Activated naive CD8-positive, alpha-beta T cell (primary cell): Measurements from ENCODE around the gene TP63.
"Not testable (repeated sequence)": the region's sequence is repeated elsewhere in the genome, so short reads cannot be mapped to it uniquely, and the experiment has no call there.

Experiments
- H3K27ac Mint-ChIP-seq: one replicate; pipeline ENCODE4 v1.8.0; 2021; ENCODE audit warnings: mixed read lengths
- H3K27me3 Mint-ChIP-seq: one replicate; pipeline ENCODE4 v1.8.0; 2021; ENCODE audit warnings: mixed read lengths
- H3K36me3 Mint-ChIP-seq: one replicate; pipeline ENCODE4 v1.8.0; 2021; ENCODE audit warnings: mixed read lengths
- H3K4me1 Mint-ChIP-seq: one replicate; pipeline ENCODE4 v1.8.0; 2021; ENCODE audit warnings: low read depth, mixed read lengths
- H3K4me3 Mint-ChIP-seq: one replicate; pipeline ENCODE4 v1.8.0; 2021; ENCODE audit warnings: mild to moderate bottlenecking, mixed read lengths
- H3K9me3 Mint-ChIP-seq: one replicate; pipeline ENCODE4 v1.8.0; 2021; ENCODE audit warnings: low read depth, mixed read lengths

Gene TP63

DNA sequence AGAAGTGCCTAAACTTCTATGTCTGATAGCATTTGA is at the start of gene TP63:
Gene TP63 (plus strand): TSS at position 17 of the 36 bp plus-strand sequence. CDS start 127 bp downstream, outside the sequence.
- H3K27ac Mint-ChIP-seq, result no peak within 1 kb of the TSS
- no peaks in the 10 kb centered on the region for H3K36me3 Mint-ChIP-seq
- no peaks in the 10 kb centered on the region for H3K27me3 Mint-ChIP-seq
- peaks cover 14% of the 10 kb centered on the region for H3K4me1 Mint-ChIP-seq
- H3K9me3 Mint-ChIP-seq, result no peaks in the 10 kb centered on the region
- no peak within 1 kb of the TSS for H3K4me3 Mint-ChIP-seq

DNA sequence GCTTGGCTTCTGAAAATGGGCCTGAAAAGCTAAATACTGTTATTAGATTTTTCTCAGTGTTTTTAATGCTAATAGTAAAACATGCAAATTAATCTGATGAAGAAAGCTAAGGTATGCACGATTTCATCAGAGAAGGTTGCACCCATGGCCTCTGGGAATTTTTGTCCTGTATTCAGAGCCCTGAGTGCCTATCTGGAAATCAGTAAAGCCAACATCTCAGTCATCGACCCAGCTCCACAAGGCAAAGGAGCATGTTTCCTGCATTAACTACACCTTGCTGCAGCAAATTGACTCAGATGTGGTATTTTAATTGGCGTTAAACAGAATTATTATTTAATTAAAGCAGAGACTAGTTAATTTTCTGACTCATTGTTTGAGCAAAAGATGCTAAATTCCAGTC is 49.0 kb upstream of the TP63 start:
- Mint-ChIP-seq H3K27me3 (peaks cover 1% of the 10 kb centered on the region), H3K4me3 (no peak overlapping the region), H3K9me3 (no peaks in the 10 kb centered on the region), H3K36me3 (no peaks in the 10 kb centered on the region), H3K4me1 (peaks cover 8% of the 10 kb centered on the region), H3K27ac (no peak overlapping the region)

DNA sequence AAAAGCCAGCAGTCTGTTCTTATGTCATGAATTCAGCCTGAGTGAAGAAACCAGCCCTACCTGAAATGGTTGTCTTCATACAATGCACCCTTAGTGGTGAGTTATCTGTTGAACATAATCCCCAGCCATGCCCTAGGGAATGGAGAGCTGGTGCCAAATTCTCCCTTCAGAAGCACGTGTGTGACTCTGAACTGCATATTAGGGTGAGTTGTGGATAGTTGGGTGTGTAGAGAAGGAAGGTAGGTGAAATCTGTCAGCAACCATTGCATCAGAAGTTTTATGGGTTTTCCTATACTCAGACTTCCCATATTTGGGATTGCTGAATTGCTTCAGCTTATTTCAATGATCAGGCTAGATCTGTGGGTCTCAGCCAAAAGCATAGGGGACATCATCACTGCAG is 46.5 kb upstream of the TP63 start:
- peaks cover 11% of the 10 kb centered on the region for H3K4me1 Mint-ChIP-seq
- peaks cover 3% of the 10 kb centered on the region for H3K36me3 Mint-ChIP-seq
- no peak overlapping the region for H3K4me3 Mint-ChIP-seq
- peaks cover 1% of the 10 kb centered on the region for H3K27me3 Mint-ChIP-seq
- H3K27ac Mint-ChIP-seq, result no peak overlapping the region
- peaks cover 3% of the 10 kb centered on the region for H3K9me3 Mint-ChIP-seq

DNA sequence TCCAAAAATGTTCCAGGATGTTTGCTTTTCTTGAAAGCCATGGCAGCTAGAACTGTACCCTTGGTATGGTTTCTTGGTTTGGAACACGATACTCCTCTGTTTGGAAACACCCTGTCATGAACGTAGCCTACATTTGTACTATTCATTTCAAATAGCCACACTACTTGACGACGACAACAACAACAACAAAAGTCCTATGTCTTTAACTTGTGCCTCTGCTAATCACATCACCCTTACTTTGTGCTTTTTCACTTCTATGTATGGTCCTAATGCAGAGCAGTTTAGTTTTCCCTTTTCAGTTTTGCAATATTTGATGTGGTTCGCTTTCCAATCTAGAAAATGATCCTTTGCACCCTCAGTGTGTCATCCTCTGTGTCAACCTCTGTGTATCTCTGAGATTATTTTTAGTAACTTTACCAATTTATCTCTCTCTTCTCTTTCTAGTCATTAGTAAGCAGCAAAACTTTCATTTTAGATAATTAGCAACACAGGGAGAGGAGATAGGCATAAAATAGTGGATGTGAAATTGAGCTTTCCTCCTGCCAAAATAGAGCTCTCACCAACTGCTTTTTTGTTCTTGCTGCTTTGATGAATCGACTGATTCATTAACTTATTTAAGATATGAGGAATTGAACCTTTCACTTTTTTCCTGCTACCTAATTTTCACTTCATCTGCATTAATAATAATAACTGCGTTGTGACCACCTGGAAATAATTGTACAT is 44.1 kb upstream of the TP63 start:
- Mint-ChIP-seq H3K27ac (no peak overlapping the region), H3K4me3 (no peak overlapping the region), H3K36me3 (peaks cover 6% of the 10 kb centered on the region), H3K27me3 (peaks cover 1% of the 10 kb centered on the region), H3K4me1 (peaks cover 11% of the 10 kb centered on the region), H3K9me3 (peaks cover 4% of the 10 kb centered on the region)

- no peak overlapping the region for H3K4me3 Mint-ChIP-seq
- peaks cover 1% of the 10 kb centered on the region for H3K27me3 Mint-ChIP-seq
- H3K9me3 Mint-ChIP-seq, result peaks cover 9% of the 10 kb centered on the region
- H3K27ac Mint-ChIP-seq, result no peak overlapping the region
- H3K4me1 Mint-ChIP-seq, result peaks cover 11% of the 10 kb centered on the region
- H3K36me3 Mint-ChIP-seq, result peaks cover 10% of the 10 kb centered on the region
Observed at GRCh38 chr3:189587664-189588040, 43.5 kb upstream of the TP63 start.

GRCh38 chr3:189588070-189588469 is 43.1 kb upstream of the TP63 start:
- H3K4me1 Mint-ChIP-seq, result peaks cover 11% of the 10 kb centered on the region
- H3K27ac Mint-ChIP-seq, result no peak overlapping the region
- H3K27me3 Mint-ChIP-seq, result peaks cover 1% of the 10 kb centered on the region
- H3K4me3 Mint-ChIP-seq, result no peak overlapping the region
- H3K9me3 Mint-ChIP-seq, result peaks cover 9% of the 10 kb centered on the region
- peaks cover 10% of the 10 kb centered on the region for H3K36me3 Mint-ChIP-seq

- Mint-ChIP-seq H3K27ac (no peak overlapping the region), H3K9me3 (peaks cover 9% of the 10 kb centered on the region), H3K4me3 (no peak overlapping the region), H3K27me3 (peaks cover 1% of the 10 kb centered on the region), H3K36me3 (peaks cover 10% of the 10 kb centered on the region), H3K4me1 (peaks cover 11% of the 10 kb centered on the region)
Observed at GRCh38 chr3:189588475-189589178, 42.6 kb upstream of the TP63 start.

DNA sequence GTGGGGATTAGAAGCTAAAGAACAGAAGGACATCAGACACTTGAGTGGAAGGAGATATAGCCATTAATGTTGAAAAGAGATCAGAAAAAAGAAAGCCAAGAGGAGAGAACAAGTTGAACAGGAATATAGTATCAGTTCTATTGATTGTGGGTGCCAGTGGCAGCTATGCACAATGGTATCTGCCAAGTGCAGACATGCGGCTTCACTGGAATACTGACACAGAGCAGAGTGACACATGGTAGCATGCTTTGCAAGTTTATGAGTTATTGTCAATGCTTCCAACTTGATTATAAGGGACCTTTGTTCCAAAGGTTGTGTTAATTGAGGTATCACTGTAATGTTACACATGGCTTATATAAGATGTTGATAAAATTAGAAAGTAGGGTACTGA is 42.0 kb upstream of the TP63 start:
- Mint-ChIP-seq H3K9me3 (peaks cover 9% of the 10 kb centered on the region), H3K4me1 (peaks cover 11% of the 10 kb centered on the region), H3K36me3 (peaks cover 10% of the 10 kb centered on the region), H3K27ac (no peak overlapping the region), H3K27me3 (peaks cover 1% of the 10 kb centered on the region), H3K4me3 (no peak overlapping the region)

DNA sequence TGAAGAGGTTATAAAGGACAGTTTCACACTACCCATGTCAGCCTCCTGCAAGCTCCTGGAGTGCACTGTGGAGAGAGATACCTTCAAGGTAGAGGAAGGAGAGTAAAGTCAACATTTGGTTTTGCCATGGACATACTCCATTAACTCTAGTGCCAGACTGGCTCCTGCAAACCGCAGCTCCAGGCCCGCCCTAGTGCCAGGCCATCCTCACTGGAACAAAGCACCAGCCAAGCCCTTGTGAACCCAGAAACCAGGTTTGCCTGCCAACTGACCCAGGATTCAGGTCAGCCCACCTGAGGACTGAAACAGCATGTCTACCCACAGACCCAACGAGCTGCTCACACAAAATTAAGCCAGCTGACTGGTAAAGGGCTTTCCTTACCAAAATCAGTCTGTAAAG is 41.0 kb upstream of the TP63 start:
- Mint-ChIP-seq H3K27me3 (no peaks in the 10 kb centered on the region), H3K4me1 (peaks cover 11% of the 10 kb centered on the region), H3K27ac (no peak overlapping the region), H3K4me3 (no peak overlapping the region), H3K9me3 (peaks cover 9% of the 10 kb centered on the region), H3K36me3 (peaks cover 10% of the 10 kb centered on the region)

- Mint-ChIP-seq H3K4me3 (no peak overlapping the region), H3K9me3 (peaks cover 12% of the 10 kb centered on the region), H3K36me3 (peaks cover 10% of the 10 kb centered on the region), H3K4me1 (no peaks in the 10 kb centered on the region), H3K27me3 (no peaks in the 10 kb centered on the region), H3K27ac (no peak overlapping the region)
Observed at GRCh38 chr3:189593581-189593980, 37.6 kb upstream of the TP63 start.

DNA sequence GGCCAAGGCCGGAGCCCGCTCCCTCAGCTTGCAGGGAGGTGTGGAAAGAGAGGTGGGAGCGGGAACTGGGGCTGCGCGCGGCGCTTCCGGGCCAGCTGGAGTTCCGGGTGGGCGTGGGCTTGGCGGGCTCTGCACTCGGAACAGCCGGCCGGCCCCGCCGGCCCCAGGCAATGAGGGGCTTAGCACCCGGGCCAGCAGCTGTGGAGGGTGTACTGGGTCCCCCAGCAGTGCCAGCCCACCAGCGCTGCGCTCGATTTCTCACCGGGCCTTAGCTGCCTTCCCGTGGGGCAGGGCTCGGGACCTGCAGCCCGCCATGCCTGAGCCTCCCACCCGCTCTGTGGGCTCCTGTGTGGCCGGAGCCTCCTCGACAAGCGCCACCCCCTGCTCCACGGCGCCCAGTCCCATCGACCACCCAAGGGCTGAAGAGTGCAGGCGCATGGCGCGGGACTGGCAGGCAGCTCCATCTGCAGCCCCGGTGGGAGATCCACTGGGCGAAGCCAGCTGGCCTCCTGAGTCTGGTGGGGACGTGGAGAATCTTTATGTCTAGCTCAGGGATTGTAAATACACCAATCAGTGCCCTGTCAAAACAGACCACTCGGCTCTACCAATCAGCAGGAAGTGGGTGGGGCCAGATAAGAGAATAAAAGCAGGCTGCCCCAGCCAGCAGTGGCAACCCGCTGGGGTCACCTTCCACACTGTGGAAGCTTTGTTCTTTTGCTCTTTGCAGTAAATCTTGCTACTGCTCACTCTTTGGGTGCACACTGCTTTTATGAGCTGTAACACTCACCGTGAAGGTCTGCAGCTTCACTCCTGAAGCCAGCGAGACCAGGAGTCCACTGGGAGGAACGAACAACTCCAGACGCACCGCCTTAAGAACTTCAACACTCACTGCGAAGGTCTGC is 34.9 kb upstream of the TP63 start:
- H3K36me3 Mint-ChIP-seq, H3K27me3 Mint-ChIP-seq, H3K9me3 Mint-ChIP-seq, H3K27ac Mint-ChIP-seq, H3K4me3 Mint-ChIP-seq, H3K4me1 Mint-ChIP-seq: not testable (repeated sequence)

GRCh38 chr3:189597918-189598317 is 33.3 kb upstream of the TP63 start:
- H3K27ac Mint-ChIP-seq, result no peak overlapping the region
- peaks cover 4% of the 10 kb centered on the region for H3K9me3 Mint-ChIP-seq
- H3K4me3 Mint-ChIP-seq, result no peak overlapping the region
- H3K36me3 Mint-ChIP-seq, result no peaks in the 10 kb centered on the region
- peaks cover 4% of the 10 kb centered on the region for H3K4me1 Mint-ChIP-seq
- no peaks in the 10 kb centered on the region for H3K27me3 Mint-ChIP-seq

GRCh38 chr3:189598530-189599225 is 32.5 kb upstream of the TP63 start:
- Mint-ChIP-seq H3K27ac (no peak overlapping the region), H3K9me3 (peaks cover 4% of the 10 kb centered on the region), H3K36me3 (no peaks in the 10 kb centered on the region), H3K27me3 (no peaks in the 10 kb centered on the region), H3K4me1 (peaks cover 4% of the 10 kb centered on the region), H3K4me3 (no peak overlapping the region)

DNA sequence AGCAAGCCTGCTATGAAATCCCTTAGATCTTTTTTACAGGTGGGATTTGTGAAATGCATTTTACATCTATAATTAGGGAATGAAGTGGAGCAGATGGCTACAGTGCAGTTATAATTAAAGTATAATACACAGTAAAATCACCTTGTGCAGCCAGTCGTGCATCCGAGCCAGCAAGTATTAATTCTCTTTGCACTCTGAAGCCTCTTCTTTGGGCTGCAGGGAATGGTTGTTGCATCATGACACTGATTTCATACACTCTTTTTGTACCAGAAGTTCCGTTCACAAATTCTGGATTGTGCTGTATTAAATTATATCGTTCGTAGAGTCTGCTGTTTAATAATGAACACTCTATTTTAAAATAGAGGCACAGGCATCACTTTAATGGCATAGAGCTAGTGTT is 28.7 kb upstream of the TP63 start:
- Mint-ChIP-seq H3K4me1 (peaks cover 4% of the 10 kb centered on the region), H3K36me3 (peaks cover 6% of the 10 kb centered on the region), H3K27me3 (no peaks in the 10 kb centered on the region), H3K4me3 (no peak overlapping the region), H3K27ac (no peak overlapping the region), H3K9me3 (peaks cover 11% of the 10 kb centered on the region)

GRCh38 chr3:189605717-189606116 is 25.5 kb upstream of the TP63 start:
- no peak overlapping the region for H3K27ac Mint-ChIP-seq
- H3K9me3 Mint-ChIP-seq, result peaks cover 17% of the 10 kb centered on the region
- H3K4me1 Mint-ChIP-seq, result no peaks in the 10 kb centered on the region
- no peak overlapping the region for H3K4me3 Mint-ChIP-seq
- H3K36me3 Mint-ChIP-seq, result peaks cover 11% of the 10 kb centered on the region
- no peaks in the 10 kb centered on the region for H3K27me3 Mint-ChIP-seq
